SK-N-MC (cell line): ENCODE measurements around the gene RAB7B.

Experiments
- FOXP2 ChIP-seq: optimal IDR thresholded peaks from 2 replicates; pipeline ENCODE3; 2011; ENCODE audit warnings: mild to moderate bottlenecking, moderate library complexity; ENCODE audit not compliant: insufficient read depth; ENCODE audit errors: extremely low read length, control extremely low read depth
- POLR2AphosphoS5 ChIP-seq: IDR thresholded peaks from 2 replicates; pipeline ENCODE4 v1.6.1; 2012; ENCODE audit warnings: mild to moderate bottlenecking, low read depth, low read length, borderline replicate concordance

- TF ChIP-seq POLR2AphosphoS5 (no peak), FOXP2 (no peak)
These were observed 19.6 kb upstream of the RAB7B start for GRCh38 chr1:206022766-206023165.
